Hematopoietic multipotent progenitor cell treated with erythropoietin and hydrocortisone succinate and interleukin-3 and kit ligand, for 15 days (in vitro differentiated cells): Measurements from ENCODE around the gene TNRC6C.
A peak's percentile ranks its signal among the peaks of the same experiment; 100 is the strongest.
"Not testable (repeated sequence)": the region's sequence is repeated elsewhere in the genome, so short reads cannot be mapped to it uniquely, and the experiment has no call there.

Experiments used
- DNase-seq: peaks from one replicate; pipeline ENCODE4 v3.0.0-alpha.2; 2015; ENCODE audit warnings: low spot score

Gene TNRC6C

DNA sequence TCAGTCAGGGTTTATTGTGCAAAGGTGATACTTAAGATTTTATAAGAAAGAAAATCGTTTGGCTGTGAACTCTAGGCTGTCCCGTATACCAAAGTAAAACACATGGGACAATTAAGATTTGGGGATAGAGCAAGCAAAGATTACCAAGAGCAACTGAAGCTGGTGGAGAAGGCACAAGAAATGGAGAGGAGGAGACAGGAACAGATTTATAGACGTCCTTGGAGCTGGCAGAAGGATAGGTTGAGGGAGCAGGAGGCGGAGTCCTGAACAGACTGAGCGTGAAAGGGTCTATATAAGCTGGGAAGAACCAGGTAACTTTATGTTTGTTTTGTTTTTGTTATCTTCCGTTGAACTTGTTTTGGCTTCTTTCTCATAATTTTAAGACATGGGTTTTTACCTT is 3.8 kb downstream of the TNRC6C start:
- DNase-seq: no peak

GRCh38 chr17:77963441-77963840 is 4.9 kb downstream of the TNRC6C start:
- DNase-seq: peak; percentile 53

GRCh38 chr17:77965352-77965751 is 6.8 kb downstream of the TNRC6C start:
- no peak for DNase-seq

DNA sequence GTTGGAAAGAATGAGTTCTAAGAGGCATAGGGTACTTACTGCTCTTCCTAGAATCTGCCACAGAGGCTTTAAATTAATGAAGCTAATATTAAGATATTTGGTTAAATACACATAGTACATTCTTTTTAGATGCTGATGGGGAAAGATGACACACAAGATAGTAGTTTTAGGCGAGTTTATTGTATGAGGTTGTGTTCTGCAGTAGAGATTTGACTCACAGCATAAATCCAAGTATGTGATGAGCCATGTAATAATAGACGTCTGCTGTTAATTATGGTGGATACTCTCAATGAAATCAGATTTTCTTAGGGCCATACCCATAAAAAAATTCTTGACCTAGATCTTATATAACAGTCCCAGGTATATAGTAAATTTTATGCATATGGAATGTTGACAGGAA is 8.0 kb downstream of the TNRC6C start:
- DNase-seq: no peak

- DNase-seq: no peak
These were observed 10.3 kb downstream of the TNRC6C start for GRCh38 chr17:77968788-77969187.

DNA sequence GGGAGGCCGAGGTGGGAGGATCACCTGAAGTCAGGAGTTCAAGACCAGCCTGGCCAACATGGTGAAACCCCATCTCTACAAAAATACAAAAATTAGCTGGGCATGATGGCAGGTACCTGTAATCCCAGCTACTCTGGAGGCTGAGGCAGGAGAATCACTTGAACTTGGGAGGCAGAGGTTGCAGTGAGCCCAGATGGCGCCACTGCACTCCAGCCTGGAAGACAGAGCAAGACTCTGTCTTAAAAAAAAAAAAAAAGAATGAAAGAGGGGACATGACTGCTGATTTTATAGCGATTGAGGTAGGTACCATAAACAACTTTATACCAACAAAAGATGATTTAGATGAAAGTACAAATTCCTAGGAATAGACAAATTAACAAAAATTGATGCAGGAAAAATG is 13.8 kb downstream of the TNRC6C start:
- not testable (repeated sequence) for DNase-seq

GRCh38 chr17:77973953-77974352 is 15.4 kb downstream of the TNRC6C start:
- no peak for DNase-seq

- no peak for DNase-seq
These were observed 15.9 kb downstream of the TNRC6C start for GRCh38 chr17:77974396-77974795.

DNA sequence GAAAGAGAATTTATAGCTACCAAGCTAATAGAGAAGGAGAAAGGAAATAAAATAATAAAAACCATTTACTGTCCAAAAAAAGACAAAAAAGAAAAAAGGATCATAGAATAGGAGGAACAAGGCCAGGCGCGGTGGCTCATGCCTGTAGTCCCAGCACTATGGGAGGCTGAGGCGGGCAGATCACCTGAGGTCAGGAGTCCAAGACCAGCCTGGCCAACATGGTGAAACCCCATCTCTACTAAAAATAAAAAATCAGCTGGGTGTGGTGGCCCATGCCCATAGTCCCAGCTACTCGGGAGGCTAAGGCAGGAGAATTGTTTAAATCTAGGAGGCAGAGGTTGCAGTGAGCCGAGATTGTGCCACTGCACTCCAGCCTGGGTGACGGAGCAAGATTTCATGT is 23.9 kb downstream of the TNRC6C start:
- DNase-seq: not testable (repeated sequence)

DNA sequence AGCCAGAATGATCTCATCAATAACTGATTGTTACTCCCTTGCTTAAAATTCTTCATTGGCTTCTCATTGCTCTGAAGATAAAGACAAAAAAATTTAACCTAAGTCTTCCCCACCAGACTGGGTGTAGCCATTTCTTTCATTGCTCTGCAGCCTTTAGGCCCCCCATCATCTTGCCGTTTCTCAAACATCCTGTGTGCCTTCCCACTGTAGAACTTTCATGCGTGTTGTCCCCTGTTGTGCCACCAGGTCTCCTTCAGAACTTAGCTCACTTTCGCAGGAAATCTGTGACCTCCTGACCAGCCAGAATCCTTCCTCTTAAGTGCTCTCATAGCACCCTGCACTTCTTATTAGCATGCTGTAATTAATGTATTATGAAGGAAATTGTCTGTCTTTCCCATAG is 31.8 kb downstream of the TNRC6C start:
- DNase-seq: no peak

DNA sequence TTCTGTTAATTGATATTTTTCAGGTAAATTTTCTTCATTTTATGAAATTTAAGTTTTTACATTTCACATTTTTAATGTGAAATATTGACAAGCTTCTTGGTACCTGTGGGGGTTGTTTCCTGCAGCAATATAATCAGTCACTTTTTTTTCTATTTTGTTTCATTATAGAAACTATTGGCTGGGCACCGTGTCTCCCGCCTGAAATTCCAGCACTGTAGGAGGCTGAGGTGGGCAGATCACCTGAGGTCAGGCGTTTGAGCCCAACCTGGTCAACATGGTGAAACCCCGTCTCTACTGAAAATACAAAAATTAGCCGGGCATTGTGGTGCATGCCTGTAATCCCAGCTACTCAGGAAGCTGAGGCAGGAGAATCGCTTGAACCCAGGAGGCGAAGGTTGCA is 35.2 kb downstream of the TNRC6C start:
- not testable (repeated sequence) for DNase-seq

DNA sequence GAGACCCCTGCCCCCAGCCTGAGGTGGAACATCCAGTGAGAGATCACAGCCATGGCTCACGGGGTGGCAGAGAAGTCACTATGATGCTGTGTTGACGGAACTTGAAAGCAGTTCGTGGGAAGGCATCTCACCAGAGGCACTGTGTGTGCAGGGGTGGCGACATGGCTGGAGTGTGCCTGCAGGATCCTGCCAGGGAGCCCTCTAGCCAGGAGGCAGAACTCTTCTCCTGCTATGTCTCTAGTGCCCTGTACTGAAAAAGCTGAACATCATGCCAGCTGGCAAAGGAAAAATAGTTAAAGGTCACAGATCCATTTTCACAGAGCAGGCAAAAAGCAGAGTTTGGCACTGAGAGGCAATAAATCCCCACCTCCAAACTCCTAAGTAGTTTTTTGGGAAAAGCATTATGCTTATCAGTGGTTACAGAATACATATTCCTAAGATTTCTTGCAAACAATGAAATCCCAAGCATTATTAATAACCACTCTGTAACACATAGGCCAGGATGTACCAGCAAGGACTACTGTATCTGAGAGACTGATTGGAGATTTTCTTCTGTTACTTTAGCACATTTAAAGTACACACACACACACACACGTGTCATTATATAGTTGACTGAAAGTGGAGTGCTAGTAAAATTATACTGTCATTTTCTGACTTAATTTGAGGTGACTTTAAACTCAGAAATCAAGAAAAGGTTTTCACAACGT is 36.8 kb downstream of the TNRC6C start:
- DNase-seq: no peak

DNA sequence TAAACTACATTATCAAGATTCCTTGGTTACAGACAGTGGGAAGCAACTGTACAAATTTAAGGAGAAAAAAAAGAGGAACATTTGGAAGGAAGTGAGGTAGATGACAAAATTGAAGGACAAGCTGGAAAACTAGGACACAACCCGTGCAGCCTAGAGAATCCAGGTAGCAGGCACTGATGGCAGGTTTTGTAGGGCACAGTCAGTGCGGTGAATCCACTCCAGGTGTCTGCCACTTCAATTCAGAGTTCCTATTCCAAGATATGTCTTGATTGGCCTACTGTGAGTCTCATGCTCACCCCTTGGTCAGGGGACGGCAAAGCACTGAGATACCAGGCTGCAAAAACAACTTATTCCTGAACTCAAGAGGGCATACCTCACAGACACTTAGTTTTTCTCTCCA is 37.8 kb downstream of the TNRC6C start:
- no peak for DNase-seq

DNA sequence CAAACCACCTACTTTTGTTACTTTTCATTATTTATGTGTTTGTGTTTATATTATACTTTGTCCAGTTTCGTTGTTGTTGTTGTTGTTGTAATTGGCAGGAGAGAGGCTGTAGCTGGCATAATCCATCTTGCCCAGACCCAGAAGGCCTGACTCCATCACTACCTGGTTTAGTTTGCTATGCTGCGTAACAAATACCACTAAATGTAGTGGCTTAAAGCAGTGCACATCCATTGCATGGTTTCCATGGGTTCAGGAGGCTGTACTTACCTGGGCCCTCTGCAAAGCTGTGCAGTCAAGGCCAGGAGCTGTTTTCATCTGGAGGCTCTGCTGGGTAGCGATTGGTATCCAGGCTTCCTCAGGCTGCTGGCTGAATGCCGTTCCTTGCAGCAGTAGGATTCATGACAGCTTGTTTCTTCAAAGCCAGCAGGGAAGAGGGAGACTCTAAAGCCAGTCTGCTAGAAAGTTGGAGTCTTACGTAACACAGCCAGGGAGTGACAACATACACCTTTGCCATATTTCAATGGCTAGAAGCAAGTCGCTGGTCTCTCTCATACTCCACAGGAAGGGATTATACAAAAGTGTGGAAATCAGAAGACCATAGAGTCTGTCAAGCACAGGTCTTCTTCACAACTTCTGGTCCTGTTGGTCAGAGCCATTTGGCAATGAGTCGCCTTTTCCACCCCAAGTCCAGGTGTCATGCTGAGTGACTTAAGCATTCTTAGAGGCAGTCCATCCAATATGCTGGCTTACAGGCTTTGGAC is 41.1 kb downstream of the TNRC6C start:
- DNase-seq: no peak

- no peak for DNase-seq
These were observed 41.8 kb downstream of the TNRC6C start for GRCh38 chr17:78000341-78000740.

DNA sequence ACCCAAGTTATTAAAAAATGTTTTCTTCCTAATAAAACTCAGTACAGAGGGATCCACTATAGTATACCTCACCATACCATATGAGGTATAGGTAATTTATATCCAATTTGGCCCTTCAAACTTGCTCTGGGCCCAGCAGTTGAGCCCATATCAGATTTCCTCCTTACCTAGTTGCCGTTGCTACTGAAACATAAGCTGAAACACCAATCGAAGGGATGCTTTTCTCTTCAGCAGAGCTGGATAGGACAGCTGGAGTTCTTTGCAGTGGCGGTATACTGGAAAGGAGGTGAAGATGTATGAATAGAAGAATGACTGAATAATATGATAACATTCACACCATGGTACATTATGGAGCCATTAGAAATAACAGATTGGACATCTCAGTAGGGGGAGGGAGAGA is 42.7 kb downstream of the TNRC6C start:
- no peak for DNase-seq

GRCh38 chr17:78001612-78002011 is 43.1 kb downstream of the TNRC6C start:
- no peak for DNase-seq

DNA sequence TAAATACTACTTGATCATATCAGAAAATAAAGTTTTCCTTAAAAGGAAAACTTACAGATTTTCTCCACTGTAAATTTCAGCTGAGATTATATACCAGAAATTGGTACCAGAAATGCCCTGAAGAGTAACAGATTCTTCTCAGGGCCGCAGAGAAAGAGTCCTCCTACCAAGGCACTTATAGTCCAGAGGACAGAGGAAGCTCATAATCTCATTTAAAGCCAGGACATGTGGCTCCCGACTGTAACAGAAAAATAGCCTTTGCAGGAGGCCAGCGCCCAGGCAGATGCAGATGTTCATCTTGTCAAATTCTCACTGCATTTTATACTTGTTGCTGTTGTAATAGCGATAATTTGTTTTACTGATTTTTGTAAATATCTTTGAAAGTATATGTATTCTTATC is 43.7 kb downstream of the TNRC6C start:
- DNase-seq: no peak

DNA sequence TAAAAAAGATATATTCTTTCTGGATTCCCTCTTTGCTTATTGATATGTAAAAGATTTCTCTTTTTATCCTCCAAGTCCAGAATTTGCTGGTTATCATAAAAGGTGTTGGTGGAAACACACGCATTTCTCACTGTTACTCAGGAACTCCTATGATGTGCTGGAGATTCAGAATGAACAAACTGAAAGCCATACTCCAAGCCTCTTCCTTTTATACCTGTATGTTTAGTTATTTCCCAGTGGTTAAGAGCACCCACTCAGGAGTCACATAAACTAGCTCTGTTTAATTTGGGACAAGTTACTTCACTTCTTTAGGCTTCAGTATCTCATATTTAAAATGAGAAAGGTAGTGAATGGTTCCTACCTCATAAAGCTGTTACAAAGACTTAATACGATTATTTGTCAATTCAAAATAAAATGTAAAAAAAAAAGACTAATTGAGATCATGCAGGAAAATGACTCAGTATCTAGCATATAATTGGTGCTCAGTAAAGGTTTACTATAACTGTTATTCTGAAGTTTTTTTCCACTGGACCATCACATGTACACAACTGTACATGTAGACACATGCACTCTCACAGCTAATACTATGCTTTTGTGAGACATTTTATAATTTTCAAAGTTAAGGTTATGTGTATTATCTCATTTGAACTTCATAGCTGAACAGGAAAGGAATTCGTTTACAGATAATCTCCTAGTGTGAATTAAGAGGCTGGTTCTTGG is 47.1 kb downstream of the TNRC6C start:
- no peak for DNase-seq

GRCh38 chr17:78006338-78006737 is 47.8 kb downstream of the TNRC6C start:
- DNase-seq: no peak

DNA sequence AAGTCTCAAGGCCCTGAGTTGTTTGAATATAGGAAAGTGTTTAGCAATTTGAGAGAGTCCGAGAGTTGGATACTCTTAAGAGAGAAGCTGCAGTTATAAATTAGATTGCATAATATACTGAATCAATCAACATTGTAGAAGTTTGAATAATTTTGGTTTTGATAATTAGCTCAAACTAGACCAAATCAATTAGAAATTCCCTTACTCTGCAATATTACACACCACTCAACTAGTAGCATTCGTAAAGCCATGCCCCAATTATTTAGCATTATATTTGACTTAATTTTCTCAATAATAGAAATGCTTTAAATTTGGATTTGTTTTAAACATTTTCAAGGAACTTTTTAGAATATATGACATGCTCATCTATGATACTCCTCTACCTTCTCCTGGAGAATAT is 49.1 kb downstream of the TNRC6C start:
- DNase-seq: no peak

GRCh38 chr17:78010759-78011158 is 52.3 kb downstream of the TNRC6C start:
- no peak for DNase-seq

GRCh38 chr17:78012428-78012827 is 53.9 kb downstream of the TNRC6C start:
- DNase-seq: no peak
